Testis (tissue), 3 donors: Measurements from ENCODE around the gene ERC1. TPM values are rescaled to one million over a fixed set of nuclear protein-coding genes. Genes with fewer than 3 reads are reported as not detected.

Experiments
- DNase-seq: peaks from one replicate; pipeline ENCODE4 v3.0.0-alpha.2; 2019
- H3K27ac ChIP-seq, 2 donors: fragments of 200-600 bp; sonication (generic); one replicate each; pipeline ENCODE4 v1.5.1; 2019
- H3K27me3 ChIP-seq: fragments of 200-600 bp; sonication (generic); one replicate; pipeline ENCODE4 v1.5.1; 2019
- H3K36me3 ChIP-seq: fragments of 200-600 bp; sonication (generic); one replicate; pipeline ENCODE4 v1.5.1; 2017; ENCODE audit warnings: low read depth; ENCODE audit errors: missing control alignments
- H3K4me1 ChIP-seq: fragments of 200-600 bp; sonication (generic); one replicate; pipeline ENCODE4 v1.5.1; 2019
- H3K4me3 ChIP-seq, 2 donors: fragments of 200-600 bp; sonication (generic); one replicate each; pipeline ENCODE4 v1.5.1; 2017 to 2019
- H3K9me3 ChIP-seq: fragments of 200-600 bp; sonication (generic); one replicate; pipeline ENCODE4 v1.5.1; 2017
- POLR2A ChIP-seq: fragments of 450-650 bp; IDR thresholded peaks from one replicate; pipeline ENCODE4 v1.6.1; 2017; ENCODE audit warnings: antibody characterized with exemption, mild to moderate bottlenecking, moderate library complexity
- WGBS, 2 donors: methylation state at CpG; one replicate each; pipeline ENCODE4 v1.1.5; 2018; 5-methylcytosine and 5-hydroxymethylcytosine counted together
- intact Hi-C: fragments of 100-400 bp; cut with DNase I; formaldehyde crosslinking; loops from one replicate; pipeline ENCODE4 v1.15.1; 2023; ENCODE audit warnings: low total_unique reads
- polyA plus RNA-seq: library from polyadenylated mRNA; stranded (reverse); fragments of 350-450 nt; fragmentation: Illumina TruSeq; extraction: RNeasy Lipid Tissue Mini Kit (QIAGEN cat#74804); gene quantifications from one replicate; pipeline ENCODE4 v1.2.3, GENCODE V29; 2014; ENCODE audit warnings: low read depth, low replicate concordance; ENCODE audit not compliant: insufficient read depth
- total RNA-seq, 2 donors: library from RNA; depleted of rRNA; stranded (reverse); fragments of >200 nt; gene quantifications; one replicate each; pipeline ENCODE4 v1.2.3, GENCODE V29; 2016
- TF ChIP-seq, protein P1 (sequence below), 3 experiments: fragments of 450-650 bp in 2 of 3; fragments of 200-600 bp in 1 of 3; sonication (generic) in 1 of 3; IDR thresholded peaks; one replicate each; pipeline ENCODE4 v1.5.1; 2016 to 2019; ENCODE audit warnings: antibody characterized with exemption in 3 of 3, mild to moderate bottlenecking in 2 of 3, moderate library complexity in 1 of 3

Gene ERC1
- total and polyA plus RNA-seq, 3 donors from 2014 or later = 25.8 to 109 (median 106) TPM

DNA sequence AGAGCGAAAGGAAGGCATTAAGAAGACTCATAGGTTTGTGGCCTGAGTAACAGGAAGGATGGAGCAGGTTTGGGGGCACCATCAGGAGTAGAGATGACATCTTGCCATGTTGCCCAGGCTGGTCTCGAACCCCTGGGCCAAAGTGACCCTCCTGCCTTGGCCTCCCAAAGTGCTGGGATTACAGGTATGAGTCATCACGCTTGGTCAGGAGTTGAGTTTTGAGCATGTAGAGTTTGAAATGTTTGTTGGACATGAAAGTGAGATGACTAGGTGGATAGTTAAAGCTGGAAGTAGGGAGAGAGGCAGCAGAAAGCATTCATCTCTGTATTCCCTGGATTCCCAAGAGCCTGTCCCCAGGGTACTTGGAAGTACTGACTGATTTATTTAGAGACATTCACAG is 112.6 kb downstream of the ERC1 start:
- intact Hi-C loops = no loop called here
- WGBS, 2 donors = 84 to 97% methylated on average over 3 of the region's 3 CpGs
- H3K27ac ChIP-seq = no peak overlapping the region
- no peaks in the 10 kb centered on the region for H3K4me1 ChIP-seq
- no peaks in the 10 kb centered on the region for H3K27me3 ChIP-seq
- TF ChIP-seq, protein P1, sequence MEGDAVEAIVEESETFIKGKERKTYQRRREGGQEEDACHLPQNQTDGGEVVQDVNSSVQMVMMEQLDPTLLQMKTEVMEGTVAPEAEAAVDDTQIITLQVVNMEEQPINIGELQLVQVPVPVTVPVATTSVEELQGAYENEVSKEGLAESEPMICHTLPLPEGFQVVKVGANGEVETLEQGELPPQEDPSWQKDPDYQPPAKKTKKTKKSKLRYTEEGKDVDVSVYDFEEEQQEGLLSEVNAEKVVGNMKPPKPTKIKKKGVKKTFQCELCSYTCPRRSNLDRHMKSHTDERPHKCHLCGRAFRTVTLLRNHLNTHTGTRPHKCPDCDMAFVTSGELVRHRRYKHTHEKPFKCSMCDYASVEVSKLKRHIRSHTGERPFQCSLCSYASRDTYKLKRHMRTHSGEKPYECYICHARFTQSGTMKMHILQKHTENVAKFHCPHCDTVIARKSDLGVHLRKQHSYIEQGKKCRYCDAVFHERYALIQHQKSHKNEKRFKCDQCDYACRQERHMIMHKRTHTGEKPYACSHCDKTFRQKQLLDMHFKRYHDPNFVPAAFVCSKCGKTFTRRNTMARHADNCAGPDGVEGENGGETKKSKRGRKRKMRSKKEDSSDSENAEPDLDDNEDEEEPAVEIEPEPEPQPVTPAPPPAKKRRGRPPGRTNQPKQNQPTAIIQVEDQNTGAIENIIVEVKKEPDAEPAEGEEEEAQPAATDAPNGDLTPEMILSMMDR (IDR thresholded peaks at IDR 0.05) = no peak
- TF ChIP-seq POLR2A = no peak
- H3K4me3 ChIP-seq = no peak overlapping the region
- no peaks in the 10 kb centered on the region for H3K36me3 ChIP-seq
- no peaks in the 10 kb centered on the region for H3K9me3 ChIP-seq
- DNase-seq = no peak

DNA sequence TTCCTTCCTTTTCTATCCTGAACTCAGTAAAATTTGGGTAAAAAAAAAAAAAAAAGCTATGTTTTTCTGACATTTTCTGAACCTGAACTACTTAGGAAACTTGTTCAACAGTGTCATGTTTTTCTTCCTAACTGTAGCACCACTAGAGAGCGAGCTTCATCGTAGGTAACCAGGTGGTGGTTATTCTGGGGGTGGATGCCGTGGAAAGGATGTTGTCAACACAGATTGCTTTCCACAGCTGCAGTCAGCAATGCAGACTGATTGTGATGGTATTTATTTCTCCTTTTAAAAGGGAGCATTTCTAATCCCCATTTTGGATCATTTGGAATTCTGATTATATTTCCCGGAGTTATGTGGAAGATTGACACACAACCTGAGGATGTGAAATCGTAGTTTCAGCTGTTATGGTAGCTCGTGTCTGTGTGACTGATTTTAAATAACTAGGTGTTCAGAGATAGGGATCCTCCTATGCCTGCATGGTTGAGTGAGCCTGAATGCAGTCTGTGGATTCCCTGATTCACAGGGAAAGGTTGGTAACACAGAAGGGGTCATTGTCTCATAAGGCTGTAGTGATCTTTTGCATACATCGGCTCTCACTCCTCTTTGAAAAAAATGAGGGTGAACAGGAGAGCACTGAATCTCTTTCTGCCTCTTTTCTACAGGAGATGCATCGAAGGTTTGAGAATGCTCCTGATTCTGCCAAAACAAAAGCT is 113.2 kb downstream of the ERC1 start:
- Histone ChIP-seq H3K4me3 (no peak overlapping the region), H3K27me3 (no peaks in the 10 kb centered on the region), H3K27ac (no peak overlapping the region), H3K9me3 (no peaks in the 10 kb centered on the region), H3K4me1 (no peaks in the 10 kb centered on the region), H3K36me3 (no peaks in the 10 kb centered on the region)
- intact Hi-C loops = no loop called here
- DNase-seq = no peak
- TF ChIP-seq, protein P1 (IDR thresholded peaks at IDR 0.05) = no peak
- TF ChIP-seq POLR2A = no peak
- WGBS, 2 donors = 89 to 92% methylated on average over 8 of the region's 8 CpGs

DNA sequence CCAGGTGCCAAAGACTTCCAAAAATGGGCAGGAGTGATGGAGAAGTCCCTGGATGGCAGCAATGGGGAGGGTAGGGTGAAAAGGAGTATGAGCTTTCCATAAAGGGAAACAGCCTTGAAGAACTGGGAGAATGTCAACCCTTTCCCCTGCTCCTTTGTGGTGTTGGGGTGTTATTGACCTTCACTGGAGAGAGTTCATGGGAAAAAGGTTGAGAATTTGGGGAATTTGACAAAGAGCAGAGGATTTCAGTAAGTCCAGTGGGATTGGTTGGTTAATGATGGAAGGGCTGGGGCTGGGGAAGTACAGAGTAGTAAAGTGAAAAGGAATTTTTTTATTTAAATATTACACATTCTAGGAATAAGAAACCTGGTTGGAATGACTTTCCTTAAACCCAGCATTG is 116.6 kb downstream of the ERC1 start:
- Histone ChIP-seq H3K4me1 (no peaks in the 10 kb centered on the region), H3K27me3 (no peaks in the 10 kb centered on the region), H3K27ac (no peak overlapping the region), H3K36me3 (no peaks in the 10 kb centered on the region), H3K9me3 (no peaks in the 10 kb centered on the region), H3K4me3 (no peak overlapping the region)
- TF ChIP-seq, protein P1 (IDR thresholded peaks at IDR 0.05) = no peak
- no peak for TF ChIP-seq POLR2A
- no peak for DNase-seq
- intact Hi-C loops = no loop called here

DNA sequence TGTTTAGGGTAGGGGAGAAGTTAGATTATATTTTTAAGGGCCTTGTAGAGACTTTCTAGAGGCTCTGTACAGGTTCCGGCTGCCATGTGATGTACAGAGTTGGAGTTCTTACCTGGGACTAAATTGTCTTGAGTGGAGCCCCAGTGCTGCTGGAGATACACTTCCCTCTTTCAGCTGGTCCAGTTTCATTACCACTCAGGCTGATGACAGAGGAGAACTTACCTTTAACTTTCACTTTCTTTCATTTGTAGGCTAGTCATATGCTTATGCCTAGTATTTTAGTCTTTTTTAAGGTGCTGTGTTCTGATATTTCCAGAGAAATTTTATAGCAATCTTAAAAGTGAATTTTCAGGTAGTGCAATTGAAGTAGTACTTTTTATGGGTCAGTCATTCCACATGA is 117.3 kb downstream of the ERC1 start:
- Histone ChIP-seq H3K27ac (no peak overlapping the region), H3K36me3 (no peaks in the 10 kb centered on the region), H3K4me3 (no peak overlapping the region), H3K9me3 (no peaks in the 10 kb centered on the region), H3K27me3 (no peaks in the 10 kb centered on the region), H3K4me1 (no peaks in the 10 kb centered on the region)
- whole genome bisulfite sequencing, 2 donors = 91 to 100% methylated on average over 1 of the region's 1 CpG
- no peak for DNase-seq
- intact Hi-C loops = no loop called here
- TF ChIP-seq POLR2A = no peak
- TF ChIP-seq, protein P1 (IDR thresholded peaks at IDR 0.05) = no peak
